Measurements from ENCODE around the gene C14orf180. TPM values are rescaled to one million over a fixed set of nuclear protein-coding genes. Genes with fewer than 3 reads are reported as not detected.

Gene C14orf180
- polyA plus RNA-seq, 1 donor (not counting 4 experiments of a cell fraction or from before 2014, with no cell fraction given): not detected

GRCh38 chr14:104638927-104639450, 59.4 kb downstream of the C14orf180 start:
- no peak for DNase-seq (ENCODE audit: low read depth, low spot score)
- Histone ChIP-seq H3K4me1 (ENCODE audit: control insufficient read depth, extremely low read depth, insufficient read depth, low read length) (no peaks in the 10 kb centered on the region), H3K9ac (ENCODE audit: control insufficient read depth, extremely low read depth, insufficient read depth, low read length) (no peak overlapping the region), H4K20me1 (ENCODE audit: control insufficient read depth, extremely low read depth, insufficient read depth, low read length) (no peaks in the 10 kb centered on the region), H3K36me3 (ENCODE audit: control insufficient read depth in 2 of 2, extremely low read depth in 1 of 2, insufficient read depth in 2 of 2, low read length in 2 of 2) (no peaks in the 10 kb centered on the region), H3K27me3 (ENCODE audit: control insufficient read depth, extremely low read depth, insufficient read depth, low read length) (peaks cover 18% of the 10 kb centered on the region), H2AFZ (ENCODE audit: control insufficient read depth, low read length) (no peak overlapping the region), H3K4me2 (ENCODE audit: control insufficient read depth, extremely low read depth, insufficient read depth, low read depth, low read length) (no peak overlapping the region), H3K27ac (ENCODE audit: control insufficient read depth, insufficient read depth, low read length) (no peak overlapping the region), H3K4me3 (ENCODE audit: control insufficient read depth in 2 of 3, extremely low read depth in 1 of 3, insufficient read depth in 2 of 3, low read depth in 1 of 3, low read length in 3 of 3) (no peak overlapping the region), H3K9me1 (ENCODE audit: control insufficient read depth, extremely low read depth, insufficient read depth, low read length) (no peaks in the 10 kb centered on the region), H3K79me2 (ENCODE audit: control insufficient read depth, insufficient read depth, low read length) (no peaks in the 10 kb centered on the region), H3K9me3 (ENCODE audit: control insufficient read depth, low read depth, low read length) (no peaks in the 10 kb centered on the region)
- dilution Hi-C loops (cut with MboI; ENCODE audit: extremely low pct_ligation_motif_present, low sequenced_read_pairs): no loop called here
- FAIRE-seq: no peak
- TF ChIP-seq EZH2 (IDR thresholded peaks at IDR 0.05; ENCODE audit: low read length) (no peak), CTCF (optimal IDR thresholded peaks at IDR 0.05 in 1 of 3, IDR thresholded peaks at IDR 0.05 in 1 of 3, conservative IDR thresholded peaks at IDR 0.05 in 1 of 3; ENCODE audit: extremely low read depth in 1 of 3, insufficient read depth in 2 of 3, low read length in 3 of 3) (no peak)

GRCh38 chr14:104639471-104639870, 59.9 kb downstream of the C14orf180 start:
- dilution Hi-C loops (cut with MboI; ENCODE audit: extremely low pct_ligation_motif_present, low sequenced_read_pairs): no loop called here
- DNase-seq (ENCODE audit: low read depth, low spot score): no peak
- Histone ChIP-seq H3K27me3 (ENCODE audit: control insufficient read depth, extremely low read depth, insufficient read depth, low read length) (peaks cover 18% of the 10 kb centered on the region), H4K20me1 (ENCODE audit: control insufficient read depth, extremely low read depth, insufficient read depth, low read length) (no peaks in the 10 kb centered on the region), H3K9ac (ENCODE audit: control insufficient read depth, extremely low read depth, insufficient read depth, low read length) (no peak overlapping the region), H3K4me3 (ENCODE audit: control insufficient read depth in 2 of 3, extremely low read depth in 1 of 3, insufficient read depth in 2 of 3, low read depth in 1 of 3, low read length in 3 of 3) (no peak overlapping the region), H3K9me1 (ENCODE audit: control insufficient read depth, extremely low read depth, insufficient read depth, low read length) (no peaks in the 10 kb centered on the region), H3K27ac (ENCODE audit: control insufficient read depth, insufficient read depth, low read length) (no peak overlapping the region), H3K4me2 (ENCODE audit: control insufficient read depth, extremely low read depth, insufficient read depth, low read depth, low read length) (no peak overlapping the region), H3K36me3 (ENCODE audit: control insufficient read depth in 2 of 2, extremely low read depth in 1 of 2, insufficient read depth in 2 of 2, low read length in 2 of 2) (no peaks in the 10 kb centered on the region), H3K4me1 (ENCODE audit: control insufficient read depth, extremely low read depth, insufficient read depth, low read length) (no peaks in the 10 kb centered on the region), H2AFZ (ENCODE audit: control insufficient read depth, low read length) (no peak overlapping the region), H3K9me3 (ENCODE audit: control insufficient read depth, low read depth, low read length) (no peaks in the 10 kb centered on the region), H3K79me2 (ENCODE audit: control insufficient read depth, insufficient read depth, low read length) (no peaks in the 10 kb centered on the region)
- FAIRE-seq: no peak
- no peak for TF ChIP-seq EZH2 (IDR thresholded peaks at IDR 0.05; ENCODE audit: low read length)
- TF ChIP-seq CTCF (optimal IDR thresholded peaks at IDR 0.05 in 1 of 3, IDR thresholded peaks at IDR 0.05 in 1 of 3, conservative IDR thresholded peaks at IDR 0.05 in 1 of 3; ENCODE audit: extremely low read depth in 1 of 3, insufficient read depth in 2 of 3, low read length in 3 of 3): no peak

Other genes with a start within 250 kb of the C14orf180 start
- not detected in 3 replicates for gene TMEM179, start 25.0 kb downstream of the C14orf180 start, polyA plus RNA-seq
- gene INF2, start 109.9 kb downstream of the C14orf180 start, polyA plus RNA-seq: 22.6 to 42.4 TPM (median 31.6 TPM) in 3 replicates
- 1.7 to 4.9 TPM (median 1.8 TPM) in 3 replicates for gene ADSS1, start 144.5 kb downstream of the C14orf180 start, polyA plus RNA-seq
- gene SIVA1, start 173.4 kb downstream of the C14orf180 start, polyA plus RNA-seq: 33.5 to 63.3 TPM (median 35.3 TPM) in 3 replicates
- gene AKT1, start 216.0 kb downstream of the C14orf180 start, polyA plus RNA-seq: 82.3 to 102 TPM (median 95.5 TPM) in 3 replicates
- 0.50 to 0.73 TPM (median 0.73 TPM) in 3 replicates for gene ZBTB42, start 221.3 kb downstream of the C14orf180 start, polyA plus RNA-seq